ENCODE results near the gene SLC35F4.

- no peak for TF ChIP-seq CTCF (IDR thresholded peaks at IDR 0.05; ENCODE audit: insufficient read depth, low read length)
- TF ChIP-seq POLR2AphosphoS5 (IDR thresholded peaks at IDR 0.05; ENCODE audit: low read depth), result no peak
- TF ChIP-seq REST (IDR thresholded peaks at IDR 0.05; ENCODE audit: insufficient replicate concordance, low read depth), result no peak
Observed at GRCh38 chr14:57864659-57865058, 1.2 kb downstream of the SLC35F4 start.
